GM21390 (cell line): ENCODE results near the gene CUBN.
"Not testable (repeated sequence)": the region's sequence is repeated elsewhere in the genome, so short reads cannot be mapped to it uniquely, and the experiment has no call there.

Source experiments
- ATAC-seq: cut with Tn5 transposase; IDR thresholded peaks from one replicate; pipeline ENCODE4 v1.9.1; 2021; ENCODE audit not compliant: unreplicated experiment

The CUBN gene

DNA sequence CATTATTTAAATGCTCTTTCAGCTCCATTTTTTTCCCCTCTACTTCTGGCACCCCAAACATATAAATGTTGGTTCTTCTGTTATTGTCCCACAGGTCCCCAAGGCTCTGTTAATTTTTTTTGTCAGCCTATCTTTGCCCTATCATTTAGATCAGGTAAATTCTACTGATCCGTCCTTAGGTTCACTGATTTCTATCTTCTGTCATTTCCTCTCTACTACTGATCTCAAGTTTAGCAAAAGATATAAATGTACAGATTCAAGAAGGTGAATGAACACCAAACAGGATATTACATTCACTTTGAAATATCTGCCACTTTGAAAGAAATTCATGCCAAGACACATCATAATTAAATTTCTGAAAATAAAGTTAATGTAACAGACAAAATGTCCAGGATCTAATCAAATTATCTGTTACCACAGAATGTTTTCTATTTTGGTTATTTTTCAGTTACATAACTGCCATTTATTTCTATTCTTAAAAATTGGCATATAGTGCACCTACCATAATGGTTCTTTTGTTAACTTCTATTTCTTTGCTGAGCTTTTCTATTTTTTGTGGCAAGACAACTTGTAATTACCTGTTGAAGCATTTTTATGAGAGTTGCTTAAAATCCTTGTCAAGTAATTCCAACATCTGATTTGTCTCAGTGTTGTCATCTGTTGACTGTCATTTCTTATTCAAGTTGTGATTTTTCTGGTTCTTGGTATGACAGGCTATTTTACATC is 12.1 kb upstream of the CUBN start:
- ATAC-seq: no peak

DNA sequence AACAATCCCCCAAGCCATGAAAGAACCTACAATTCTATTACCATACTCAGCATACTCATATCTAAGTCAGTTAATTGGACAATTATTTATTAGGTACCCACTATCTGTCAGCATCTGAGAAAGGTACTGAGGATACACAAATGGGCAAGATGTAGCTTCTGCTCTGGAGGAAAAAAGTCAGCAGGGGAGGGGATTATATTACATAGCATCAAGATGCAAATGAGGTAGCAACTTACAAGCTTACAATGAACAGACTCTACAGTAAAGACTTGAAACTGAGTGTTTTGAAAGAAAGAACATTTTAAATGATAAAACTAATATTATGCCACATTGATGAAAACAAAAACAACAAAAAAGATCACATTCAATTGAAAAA is 10.8 kb upstream of the CUBN start:
- no peak for ATAC-seq

DNA sequence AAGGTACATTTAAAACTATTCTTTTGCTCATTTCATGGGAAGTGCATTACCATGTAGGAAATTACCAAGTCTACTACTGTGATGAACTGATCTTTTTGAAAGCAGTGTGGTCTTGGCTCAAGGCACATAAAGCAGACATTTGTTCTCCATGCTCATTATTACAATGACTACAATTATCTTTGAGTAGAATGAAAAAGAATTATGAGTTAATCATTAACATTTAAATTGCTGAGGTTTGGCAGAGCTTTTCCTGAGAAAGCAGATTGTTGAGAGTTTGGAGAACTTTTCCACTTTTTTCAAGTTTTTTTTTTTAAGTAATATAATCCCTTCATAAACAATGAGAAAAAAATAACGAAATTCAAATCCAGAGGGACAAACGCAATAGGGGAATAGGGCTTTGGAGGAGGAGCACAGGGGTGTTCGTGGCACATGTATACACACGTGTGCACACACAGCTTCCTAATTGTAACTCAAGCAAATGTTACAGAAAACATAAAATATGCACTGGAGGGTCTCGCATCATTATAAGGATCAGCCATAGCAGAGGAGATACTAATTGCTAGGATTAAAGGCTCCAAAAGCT is 8.9 kb upstream of the CUBN start:
- no peak for ATAC-seq

DNA sequence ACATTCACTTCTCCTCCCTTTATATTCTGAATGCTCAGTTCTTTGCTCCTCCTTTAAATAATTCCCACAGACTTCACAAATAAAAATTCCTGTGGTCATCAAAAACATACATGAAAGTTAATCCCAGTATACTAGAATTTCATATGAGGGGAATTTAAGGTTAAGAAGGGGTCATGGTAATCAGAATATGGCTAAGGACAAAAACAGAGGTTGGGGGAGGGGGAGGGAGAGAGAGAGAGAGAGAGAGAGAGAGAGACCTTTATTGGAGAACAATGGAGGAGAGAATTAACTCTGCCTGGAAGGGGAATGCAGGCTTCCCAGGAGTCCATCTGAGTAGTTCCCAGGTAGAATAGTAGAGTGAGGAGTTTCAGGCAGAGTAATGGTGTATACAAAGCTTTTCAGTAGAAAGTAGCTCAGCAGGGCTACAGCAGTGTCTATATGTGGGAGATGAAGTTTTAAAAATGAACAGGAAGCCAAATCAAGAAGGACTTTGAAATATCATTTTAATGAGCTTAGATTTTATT is 5.2 kb upstream of the CUBN start:
- no peak for ATAC-seq

DNA sequence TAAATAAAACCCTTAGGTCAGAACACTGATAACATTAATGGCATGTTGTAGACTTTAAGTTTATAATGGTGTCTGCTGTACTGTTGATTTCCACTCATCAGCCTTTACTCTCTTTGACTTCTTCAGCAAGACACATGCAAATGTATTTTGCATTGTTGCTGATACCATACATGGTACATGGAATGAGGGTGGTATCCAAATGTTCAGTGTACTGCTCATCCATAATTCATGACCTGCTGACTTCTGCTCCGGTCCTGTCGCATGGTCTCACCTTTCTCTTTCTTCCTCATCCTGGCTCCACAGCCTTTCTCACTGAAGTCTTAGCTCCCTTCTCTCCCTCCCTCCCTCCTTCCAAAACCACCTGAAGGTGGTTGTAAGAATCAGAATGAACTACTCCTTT is 4.7 kb upstream of the CUBN start:
- no peak for ATAC-seq

DNA sequence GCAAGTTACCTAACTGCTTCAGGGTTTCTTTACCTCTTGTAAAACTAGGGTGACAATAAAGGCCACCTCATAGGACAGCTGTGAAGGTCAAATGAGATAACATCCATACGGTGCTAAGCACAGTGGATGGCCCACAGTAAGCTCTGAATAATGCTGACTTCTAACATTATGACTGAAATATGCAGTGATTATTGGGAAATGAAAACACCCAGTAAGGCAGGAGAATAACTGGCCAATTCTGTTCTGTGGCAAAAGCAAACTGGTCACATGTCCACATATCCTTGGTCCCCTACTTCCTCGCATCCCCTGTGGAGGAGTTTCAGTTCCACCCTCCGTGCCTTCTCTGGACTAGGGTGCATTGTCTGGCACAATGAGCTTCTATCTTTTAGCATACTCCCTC is 1.4 kb downstream of the CUBN start:
- no peak for ATAC-seq

DNA sequence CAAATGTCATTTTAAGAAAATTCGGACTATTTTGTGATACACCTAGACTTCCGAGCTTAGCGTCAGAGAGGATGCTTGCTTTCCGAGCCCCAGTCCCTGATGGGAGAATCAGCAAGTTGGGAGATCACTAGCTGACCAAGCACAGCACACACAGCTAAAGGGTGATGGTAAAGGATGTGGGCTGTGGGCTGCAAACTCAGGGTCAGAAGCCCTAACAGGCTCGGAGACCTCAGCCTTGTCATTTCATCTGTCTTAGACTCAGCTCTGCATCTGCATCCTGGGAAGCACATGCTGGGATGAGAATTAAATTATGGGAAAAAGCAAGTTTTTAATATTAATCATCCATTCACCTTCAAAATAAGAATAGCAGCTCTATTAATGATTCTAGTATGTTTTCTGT is 3.3 kb downstream of the CUBN start:
- no peak for ATAC-seq

DNA sequence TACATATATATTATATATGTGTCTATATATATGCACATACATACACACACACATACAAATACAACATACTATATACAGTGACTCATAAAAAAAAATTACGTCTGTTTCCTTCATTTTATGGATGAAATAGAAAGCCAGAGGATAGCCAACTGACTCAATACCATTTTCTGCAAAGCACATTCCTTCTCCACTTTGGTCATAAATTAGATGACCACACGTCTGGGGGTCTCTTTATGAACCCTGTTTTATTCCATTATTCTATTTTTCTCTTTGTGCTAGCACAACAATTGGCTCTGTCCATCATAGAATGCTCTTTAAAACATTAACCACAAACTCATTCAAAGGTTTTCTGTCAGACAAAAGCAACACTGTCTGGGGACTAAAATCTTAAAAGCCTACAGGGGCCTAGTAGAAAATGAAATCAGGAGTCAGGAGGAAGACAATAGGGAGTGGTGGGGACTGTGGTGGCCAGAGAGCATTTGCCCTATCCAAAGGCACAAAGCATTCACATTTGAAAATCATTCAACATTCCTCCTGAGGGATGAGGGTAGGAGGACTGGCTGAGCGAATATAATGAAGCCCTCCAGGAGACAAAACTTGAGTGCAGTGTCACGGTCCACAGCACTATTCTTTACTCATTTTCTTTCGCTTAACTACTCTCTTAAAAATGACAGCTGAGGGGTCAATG is 4.3 kb downstream of the CUBN start:
- no peak for ATAC-seq

DNA sequence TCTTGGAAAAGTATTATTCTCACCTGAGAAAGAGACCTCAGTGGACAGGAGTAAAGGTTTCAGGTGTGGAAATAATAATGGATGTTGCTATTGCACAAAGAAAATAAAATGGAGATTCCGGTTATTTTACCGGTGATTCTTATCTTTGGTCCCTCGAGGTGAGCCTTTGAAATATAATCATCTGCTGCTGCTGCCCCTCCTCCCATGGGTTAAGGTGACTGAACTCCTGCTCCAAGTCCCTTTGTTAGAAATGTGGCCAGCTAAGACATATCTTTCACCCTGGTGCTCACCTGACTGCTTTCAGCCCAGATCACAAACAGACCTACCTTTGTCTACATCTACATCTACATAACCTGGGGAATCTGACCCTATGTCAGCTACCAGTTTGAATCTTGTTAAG is 5.7 kb downstream of the CUBN start:
- ATAC-seq: no peak

DNA sequence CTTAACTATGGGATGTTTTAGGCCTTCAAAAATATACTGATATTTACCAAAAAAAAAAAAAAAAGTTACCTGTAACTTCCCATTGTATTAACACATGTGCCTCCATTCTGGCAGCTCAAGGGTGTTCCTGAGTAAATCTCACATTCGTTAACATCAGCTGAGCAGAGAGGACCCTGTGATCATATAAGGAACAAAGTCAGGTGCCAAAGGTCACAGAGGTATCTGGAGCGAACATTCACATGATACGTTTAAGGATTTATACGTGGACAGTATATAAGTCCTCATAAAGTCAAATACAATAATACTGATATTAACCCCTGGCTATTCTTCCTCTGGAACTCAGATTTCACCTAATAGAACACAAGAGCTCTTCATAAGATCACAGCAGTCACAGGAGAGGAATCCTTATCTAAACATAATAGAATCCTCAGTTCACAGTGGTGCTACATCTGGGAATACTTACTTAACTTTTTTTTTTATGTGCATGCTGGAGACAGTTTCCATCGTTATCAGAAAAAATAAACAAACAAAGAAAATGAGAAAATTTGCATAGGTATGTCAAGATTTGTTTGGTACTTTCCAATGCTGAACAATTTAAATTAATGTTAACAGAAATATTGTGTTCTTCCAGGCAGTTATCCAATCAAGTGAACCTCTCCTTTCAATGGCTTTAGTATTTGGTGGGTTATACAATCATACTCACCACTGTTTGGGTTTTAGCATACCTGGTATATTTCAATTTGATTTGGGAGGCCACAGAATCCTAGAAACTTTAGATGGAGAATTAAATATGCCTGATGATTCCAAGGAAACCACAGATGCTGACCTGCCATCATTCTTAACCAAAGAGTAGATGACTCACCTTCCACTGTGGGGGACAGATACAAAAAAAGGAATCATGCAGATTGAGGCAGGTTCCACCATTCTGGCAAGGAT is 6.6 kb downstream of the CUBN start:
- ATAC-seq: no peak

DNA sequence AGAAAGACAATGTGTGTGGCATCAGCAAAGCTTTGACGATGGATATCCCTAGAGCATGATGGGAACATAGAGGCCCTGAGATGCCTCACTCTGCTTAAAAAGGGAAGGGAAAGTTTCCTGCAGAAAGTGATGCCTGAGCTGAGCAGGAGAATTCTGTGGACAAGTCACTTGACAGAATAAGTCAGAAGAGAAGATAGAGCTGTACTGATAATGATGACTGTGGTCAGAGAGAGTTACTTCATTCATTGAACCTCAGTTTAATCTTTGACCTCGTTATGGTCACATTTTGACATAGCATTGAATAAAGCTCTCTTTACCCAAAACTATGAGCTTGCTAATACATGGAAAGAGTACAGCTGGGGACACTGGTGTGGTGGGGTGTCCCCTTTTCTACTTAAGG is 7.6 kb downstream of the CUBN start:
- no peak for ATAC-seq

DNA sequence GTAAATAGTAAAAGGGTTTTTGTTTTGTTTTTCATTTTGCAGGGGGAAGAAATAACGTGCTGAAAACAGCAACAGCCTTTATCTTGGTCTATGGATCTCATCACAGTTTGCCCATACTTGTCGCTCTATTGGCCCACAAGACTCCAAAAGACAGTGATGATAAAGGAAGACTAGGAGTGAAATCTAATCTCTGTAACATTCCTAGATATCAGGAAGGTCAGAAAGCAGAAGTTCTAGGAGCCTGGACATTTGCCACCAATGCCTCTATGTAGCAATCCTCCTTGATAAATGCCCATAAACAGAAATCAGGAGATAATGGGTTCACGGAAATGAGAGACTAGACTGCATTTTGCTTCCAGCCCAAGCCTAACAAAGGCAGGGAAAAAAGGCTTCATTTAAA is 8.9 kb downstream of the CUBN start:
- ATAC-seq: no peak

DNA sequence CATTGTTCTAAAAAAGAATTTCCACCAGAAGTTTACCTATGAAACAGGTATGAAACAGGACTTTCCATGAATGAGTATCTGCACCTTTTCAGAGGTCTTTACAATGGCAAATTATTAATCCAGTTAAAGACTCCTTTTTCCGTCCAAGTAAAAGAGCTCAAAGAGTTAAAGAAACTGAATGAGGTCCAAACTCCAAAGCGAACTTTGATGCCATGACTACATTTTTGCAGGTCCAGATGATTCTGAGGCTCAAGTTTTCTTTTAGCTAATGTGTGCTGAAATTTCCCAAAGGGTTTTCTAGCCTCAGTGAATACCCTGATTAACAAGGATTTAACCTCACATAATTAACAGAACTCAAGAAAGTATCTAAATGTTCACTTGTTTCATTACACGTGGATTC is 9.8 kb downstream of the CUBN start:
- ATAC-seq: no peak

DNA sequence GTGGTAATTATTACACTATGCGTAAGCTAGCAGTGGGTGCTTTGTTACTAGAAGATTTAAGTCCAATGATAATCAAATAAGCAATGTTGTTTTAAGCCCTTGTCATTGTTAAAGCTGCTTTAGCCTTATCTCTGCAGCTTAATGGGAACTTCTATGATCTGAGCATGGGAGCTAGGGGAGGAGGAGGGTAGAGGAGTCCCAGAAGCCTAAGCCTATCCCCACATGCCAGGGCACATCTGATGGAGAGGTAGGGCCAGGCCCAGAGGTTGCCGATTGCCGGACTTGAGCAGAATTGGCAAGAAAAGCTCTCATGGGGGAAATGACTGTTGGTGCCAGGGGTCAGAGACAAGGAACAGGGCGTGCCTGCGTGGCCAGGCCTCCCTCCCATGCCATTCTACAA is 13.4 kb downstream of the CUBN start:
- no peak for ATAC-seq

DNA sequence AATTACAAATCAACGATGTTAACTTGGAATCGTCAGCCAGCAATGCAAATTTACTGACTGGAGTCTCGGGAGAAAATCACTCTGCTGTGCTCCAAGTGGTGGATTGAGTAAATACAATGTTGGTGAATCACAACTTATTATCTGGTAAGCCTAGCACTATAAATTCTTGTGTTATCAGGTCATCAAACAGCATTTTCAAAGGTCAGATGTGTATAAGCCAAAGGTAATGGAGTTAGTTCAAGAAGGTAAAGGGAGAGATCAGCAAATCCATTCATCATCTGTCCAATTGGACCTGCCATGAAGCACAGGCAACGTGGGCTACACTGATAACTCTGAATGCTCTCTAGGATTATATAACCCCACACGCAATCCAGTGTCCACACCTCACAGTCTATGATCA is 13.9 kb downstream of the CUBN start:
- ATAC-seq: no peak

DNA sequence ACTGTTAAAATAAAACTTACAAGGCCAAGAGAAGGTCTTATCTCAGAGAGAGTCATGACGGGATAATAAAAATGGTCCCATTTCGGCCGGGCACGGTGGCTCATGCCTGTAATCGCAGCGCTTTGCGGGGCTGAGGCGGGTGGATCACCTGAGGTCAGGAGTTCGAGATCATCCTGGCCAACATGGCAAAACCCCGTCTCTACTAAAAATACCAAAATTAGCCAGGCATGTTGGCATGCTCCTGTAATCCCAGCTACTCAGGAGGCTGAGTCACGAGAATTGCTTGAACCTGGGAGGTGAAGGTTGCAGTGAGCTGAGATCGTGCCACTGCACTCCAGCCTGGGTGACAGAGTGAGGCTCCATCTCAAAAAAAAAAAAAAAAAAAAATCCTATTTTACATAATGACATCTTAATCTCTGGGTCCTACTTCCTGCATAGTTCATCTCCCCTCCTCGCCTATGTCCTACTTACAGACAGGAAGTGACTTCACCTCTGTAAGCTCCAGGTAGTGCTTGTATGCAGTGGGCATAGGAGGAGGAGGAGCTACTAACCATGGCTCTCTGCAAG is 14.7 kb downstream of the CUBN start:
- ATAC-seq: not testable (repeated sequence)

DNA sequence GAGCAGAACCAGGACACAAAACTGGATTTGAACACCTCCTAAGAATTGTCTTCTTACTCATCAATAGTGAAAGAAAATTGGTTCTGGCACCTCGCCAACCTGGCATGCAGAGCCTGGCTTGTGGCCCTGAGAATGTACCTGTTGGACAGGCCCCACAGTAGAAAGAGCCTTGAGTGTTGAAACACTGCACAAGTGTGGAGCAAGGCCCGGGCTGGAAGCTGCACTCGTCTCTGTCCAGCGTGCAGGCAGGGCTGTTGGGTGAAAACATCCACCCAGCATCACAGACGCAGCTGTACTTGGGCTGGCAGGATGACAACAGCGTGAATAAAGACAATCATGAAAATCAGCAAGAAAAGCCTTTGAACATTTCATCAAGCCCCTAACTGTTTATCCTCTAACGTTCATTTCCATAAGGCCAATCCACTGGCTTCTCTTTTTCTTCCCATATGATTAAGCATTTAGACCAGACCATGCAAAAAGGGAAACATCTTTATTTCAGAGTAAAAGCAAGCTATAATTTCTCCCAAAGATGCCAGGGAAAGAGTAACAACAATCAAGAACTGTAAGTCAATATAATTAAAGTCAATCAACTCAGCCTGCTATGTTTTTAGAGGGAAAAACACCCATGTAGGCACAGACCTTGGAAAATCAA is 15.6 kb downstream of the CUBN start:
- no peak for ATAC-seq

DNA sequence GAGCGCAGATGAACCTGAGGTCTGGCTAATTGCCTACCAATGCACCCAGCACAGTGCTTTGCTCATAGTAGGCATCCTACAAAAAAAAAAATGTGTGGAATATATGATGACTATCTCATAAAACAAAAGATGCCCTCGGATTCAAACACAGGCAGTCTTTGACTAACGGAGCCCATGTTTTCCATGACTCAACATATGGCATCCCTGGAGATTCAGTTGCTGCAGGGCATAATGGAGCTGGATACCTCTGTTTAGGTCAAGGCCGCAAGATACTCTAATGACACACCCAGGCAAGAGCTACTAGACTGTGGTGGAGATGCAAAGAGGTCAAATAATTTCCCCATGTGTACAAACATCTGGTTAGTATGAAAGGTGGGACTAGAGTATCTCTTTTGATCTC is 16.3 kb downstream of the CUBN start:
- ATAC-seq: no peak

DNA sequence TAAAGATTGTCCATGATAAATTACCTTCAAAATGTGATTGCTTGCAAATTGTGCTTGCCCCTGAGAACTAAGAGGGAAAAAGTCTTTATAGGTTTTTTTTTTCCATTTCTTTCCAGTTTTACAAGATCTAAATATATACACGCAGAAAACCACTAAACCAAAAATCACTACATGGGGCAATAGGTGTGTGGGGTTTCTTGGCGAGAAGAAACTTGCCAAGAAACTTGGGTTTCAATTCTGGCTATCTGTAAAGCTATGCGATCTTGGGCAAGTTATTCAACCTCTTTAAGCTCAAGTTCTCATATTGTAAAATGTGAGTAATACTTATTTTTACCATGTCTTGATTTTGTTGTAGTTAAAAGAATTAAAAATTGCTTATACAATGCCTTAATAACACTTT is 17.0 kb downstream of the CUBN start:
- ATAC-seq: no peak

DNA sequence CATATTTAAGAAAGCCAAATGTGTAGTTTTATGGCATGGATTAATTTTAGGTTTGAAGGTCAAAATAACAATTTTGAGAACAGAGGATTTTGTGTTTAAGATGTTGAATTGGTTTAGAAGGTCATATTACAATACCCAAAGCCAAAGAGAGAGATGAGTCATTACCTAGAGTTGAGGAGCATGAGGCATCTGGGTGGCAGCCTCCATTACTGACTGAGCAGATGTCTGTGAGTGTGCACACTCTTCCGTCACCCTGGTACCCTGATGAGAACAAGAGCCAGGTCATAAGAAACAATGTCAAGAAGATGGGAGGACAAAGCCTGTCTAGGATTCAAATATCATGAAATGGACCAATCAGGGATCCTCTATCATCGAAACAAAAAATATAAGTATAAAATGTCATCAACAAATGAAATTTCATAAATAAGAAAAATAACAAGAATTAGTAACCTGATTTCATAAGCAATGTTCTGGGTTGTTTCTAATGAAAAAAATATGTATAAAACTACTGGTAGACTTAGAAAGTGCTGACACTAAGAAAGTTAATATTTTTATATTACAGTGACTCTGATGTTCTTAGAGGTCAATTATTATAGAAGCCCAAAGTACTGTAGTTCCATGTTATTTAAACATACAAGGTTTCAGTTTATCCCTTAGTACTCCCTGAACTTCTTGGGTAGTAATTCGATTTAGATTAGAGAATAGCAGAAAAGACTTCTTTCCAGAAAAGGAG is 20.0 kb downstream of the CUBN start:
- ATAC-seq: no peak
